Measurements from ENCODE around the gene PYGB.

Gene PYGB

GRCh38 chr20:25204550-25205276 is 43.2 kb upstream of the PYGB start:
- H3K9me3 ChIP-seq: no peaks in the 10 kb centered on the region
- no peak for TF ChIP-seq CTCF (IDR thresholded peaks at IDR 0.05)
- H3K36me3 ChIP-seq: no peaks in the 10 kb centered on the region
- no peak overlapping the region for H3K27ac ChIP-seq
- H3K27me3 ChIP-seq: no peaks in the 10 kb centered on the region
- H3K4me3 ChIP-seq (ENCODE audit: low read depth in 1 of 2, low read length in 1 of 2): no peak overlapping the region
- no peaks in the 10 kb centered on the region for H3K4me1 ChIP-seq (ENCODE audit: control insufficient read depth in 1 of 2, insufficient read depth in 1 of 2, low read depth in 1 of 2, low read length in 1 of 2)

- Histone ChIP-seq H3K27me3 (no peaks in the 10 kb centered on the region), H3K9me3 (no peaks in the 10 kb centered on the region), H3K36me3 (no peaks in the 10 kb centered on the region), H3K27ac (no peak overlapping the region), H3K4me3 (ENCODE audit: low read depth in 1 of 2, low read length in 1 of 2) (no peak overlapping the region), H3K4me1 (ENCODE audit: control insufficient read depth in 1 of 2, insufficient read depth in 1 of 2, low read depth in 1 of 2, low read length in 1 of 2) (no peaks in the 10 kb centered on the region)
- no peak for TF ChIP-seq CTCF (IDR thresholded peaks at IDR 0.05)
These were observed 42.4 kb upstream of the PYGB start for GRCh38 chr20:25205277-25206062.

- no peaks in the 10 kb centered on the region for H3K4me1 ChIP-seq (ENCODE audit: control insufficient read depth in 1 of 2, insufficient read depth in 1 of 2, low read depth in 1 of 2, low read length in 1 of 2)
- H3K27me3 ChIP-seq: no peaks in the 10 kb centered on the region
- H3K9me3 ChIP-seq: no peaks in the 10 kb centered on the region
- TF ChIP-seq CTCF (IDR thresholded peaks at IDR 0.05): no peak
- no peaks in the 10 kb centered on the region for H3K36me3 ChIP-seq
- H3K27ac ChIP-seq: no peak overlapping the region
- H3K4me3 ChIP-seq (ENCODE audit: low read depth in 1 of 2, low read length in 1 of 2): no peak overlapping the region
These were observed 41.9 kb upstream of the PYGB start for GRCh38 chr20:25206063-25206403.

GRCh38 chr20:25206548-25206947 is 41.3 kb upstream of the PYGB start:
- Histone ChIP-seq H3K9me3 (no peaks in the 10 kb centered on the region), H3K27ac (no peak overlapping the region), H3K4me3 (ENCODE audit: low read depth in 1 of 2, low read length in 1 of 2) (no peak overlapping the region), H3K27me3 (no peaks in the 10 kb centered on the region), H3K36me3 (no peaks in the 10 kb centered on the region), H3K4me1 (ENCODE audit: control insufficient read depth in 1 of 2, insufficient read depth in 1 of 2, low read depth in 1 of 2, low read length in 1 of 2) (no peaks in the 10 kb centered on the region)
- TF ChIP-seq CTCF (IDR thresholded peaks at IDR 0.05): no peak

GRCh38 chr20:25207149-25207959 is 40.5 kb upstream of the PYGB start:
- no peak overlapping the region for H3K27ac ChIP-seq
- H3K4me1 ChIP-seq (ENCODE audit: control insufficient read depth in 1 of 2, insufficient read depth in 1 of 2, low read depth in 1 of 2, low read length in 1 of 2): no peaks in the 10 kb centered on the region
- no peak for TF ChIP-seq CTCF (IDR thresholded peaks at IDR 0.05)
- no peaks in the 10 kb centered on the region for H3K9me3 ChIP-seq
- no peaks in the 10 kb centered on the region for H3K36me3 ChIP-seq
- no peak overlapping the region for H3K4me3 ChIP-seq (ENCODE audit: low read depth in 1 of 2, low read length in 1 of 2)
- no peaks in the 10 kb centered on the region for H3K27me3 ChIP-seq
